Measurements from ENCODE around the gene PHF21B. TPM values are rescaled to one million over a fixed set of nuclear protein-coding genes. Genes with fewer than 3 reads are reported as not detected.
A peak's percentile ranks its signal among the peaks of the same experiment; 100 is the strongest.

Gene PHF21B
- total and polyA plus RNA-seq, 8 donors, result 0.24 to 1.4 (median 1.1) TPM; not detected in 1

GRCh38 chr22:44890416-44891292 is 119.2 kb downstream of the PHF21B start:
- no peaks in the 10 kb centered on the region for H3K9me3 ChIP-seq
- no peaks in the 10 kb centered on the region for H3K36me3 ChIP-seq
- no peaks in the 10 kb centered on the region for H3K4me1 ChIP-seq
- no peak for ATAC-seq
- peaks cover 0 to 10% of the 10 kb centered on the region in 2 donors for H3K27me3 ChIP-seq
- H3K27ac ChIP-seq, result no peak overlapping the region
- DNase-seq, result no peak
- intact Hi-C loops (cut with DNase I), result no loop called here
- H3K4me3 ChIP-seq, result no peak overlapping the region
- TF ChIP-seq CTCF (IDR thresholded peaks at IDR 0.05), result no peak

- Histone ChIP-seq H3K27ac (no peak overlapping the region), H3K36me3 (no peaks in the 10 kb centered on the region), H3K4me1 (no peaks in the 10 kb centered on the region), H3K4me3 (no peak overlapping the region), H3K27me3 (peaks cover 0 to 10% of the 10 kb centered on the region in 2 donors), H3K9me3 (no peaks in the 10 kb centered on the region)
- TF ChIP-seq CTCF (IDR thresholded peaks at IDR 0.05), result no peak
- no peak for ATAC-seq
- intact Hi-C loops (cut with DNase I), result no loop called here
- DNase-seq, result peak in 1 of 4 donors; percentile 7
Observed at GRCh38 chr22:44889255-44889878, 120.4 kb downstream of the PHF21B start.

- no peak for TF ChIP-seq CTCF (IDR thresholded peaks at IDR 0.05)
- ATAC-seq (no peak), DNase-seq (no peak)
- intact Hi-C loops (cut with DNase I), result no loop called here
- Histone ChIP-seq H3K4me3 (no peak overlapping the region), H3K4me1 (no peaks in the 10 kb centered on the region), H3K27ac (no peak overlapping the region), H3K9me3 (no peaks in the 10 kb centered on the region), H3K27me3 (peaks cover 0 to 10% of the 10 kb centered on the region in 2 donors), H3K36me3 (no peaks in the 10 kb centered on the region)
Observed at GRCh38 chr22:44888491-44889254, 121.1 kb downstream of the PHF21B start.

GRCh38 chr22:44887941-44888366 is 121.9 kb downstream of the PHF21B start:
- H3K4me3 ChIP-seq, result no peak overlapping the region
- H3K36me3 ChIP-seq, result no peaks in the 10 kb centered on the region
- ATAC-seq (no peak), DNase-seq (no peak)
- H3K9me3 ChIP-seq, result no peaks in the 10 kb centered on the region
- no peak for TF ChIP-seq CTCF (IDR thresholded peaks at IDR 0.05)
- peaks cover 0 to 2% of the 10 kb centered on the region in 2 donors for H3K27me3 ChIP-seq
- H3K4me1 ChIP-seq, result no peaks in the 10 kb centered on the region
- H3K27ac ChIP-seq, result no peak overlapping the region
- intact Hi-C loops (cut with DNase I), result no loop called here
